HG03045 (cell line): ENCODE measurements around the gene BTBD3.

ENCODE experiments used
- ATAC-seq: cut with Tn5 transposase; IDR thresholded peaks from one replicate; pipeline ENCODE4 v1.9.1; 2021; ENCODE audit warnings: mild to moderate bottlenecking, moderate library complexity; ENCODE audit not compliant: unreplicated experiment

BTBD3 gene

DNA sequence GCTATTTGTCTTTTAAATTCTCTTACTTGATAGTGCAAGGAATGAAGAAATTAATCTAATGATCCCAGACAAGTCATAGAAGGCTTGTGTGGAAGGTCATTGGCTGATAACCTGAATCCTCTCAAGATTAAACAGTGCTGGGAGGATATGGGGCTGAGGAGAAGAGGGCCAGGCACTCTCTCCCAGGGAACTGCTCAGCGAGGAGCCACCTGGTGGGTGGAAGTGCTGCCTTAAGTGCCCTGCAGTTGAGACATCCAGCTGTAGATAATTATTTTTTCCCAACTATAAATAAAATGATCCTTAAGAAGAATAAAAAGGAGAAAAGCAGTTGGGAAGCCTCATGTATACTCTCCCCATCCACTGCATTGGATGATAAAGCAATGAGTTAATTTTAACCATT is 47.9 kb downstream of the BTBD3 start:
- no peak for ATAC-seq

DNA sequence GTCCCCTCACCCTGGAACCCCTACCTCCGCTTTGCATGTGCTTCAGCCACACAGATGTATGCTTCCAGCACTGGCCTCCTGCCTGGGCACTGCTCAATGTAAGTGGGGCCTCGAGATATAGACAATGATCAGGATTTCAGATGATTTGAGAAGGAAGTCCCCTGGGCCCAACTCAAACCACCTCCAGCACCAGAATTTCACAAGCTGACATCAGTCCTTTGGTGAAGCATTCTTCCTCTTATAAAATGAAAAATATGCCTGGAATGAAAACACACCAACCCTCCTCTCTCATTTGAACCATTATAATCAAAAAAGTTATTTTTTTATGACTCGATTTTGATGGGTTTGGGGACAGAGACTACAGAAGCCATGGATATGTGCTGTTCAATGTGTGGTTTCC is 48.5 kb downstream of the BTBD3 start:
- no peak for ATAC-seq

GRCh38 chr20:11970243-11970836 is 52.6 kb downstream of the BTBD3 start:
- ATAC-seq = no peak

GRCh38 chr20:11972478-11972877 is 54.8 kb downstream of the BTBD3 start:
- no peak for ATAC-seq
